K562 (cell line): Measurements from ENCODE around the gene GOLGA2. TPM values are rescaled to one million over a fixed set of nuclear protein-coding genes. Genes with fewer than 3 reads are reported as not detected.

Experiments
- ARID3B ChIP-seq: fragments of 250-450 bp; sonication (Bioruptor Pico); IDR thresholded peaks from 2 replicates; pipeline ENCODE4 v1.4.0; 2020; ENCODE audit warnings: borderline replicate concordance
- CBX3 ChIP-seq, 2 experiments: IDR thresholded peaks; 1 replicate in 1 of 2; 2 replicates in 1 of 2; pipeline ENCODE4 v1.6.1; 2012; ENCODE audit warnings: inconsistent platforms in 2 of 2, low read length in 2 of 2, borderline replicate concordance in 1 of 2, control low read depth in 1 of 2
- DMBX1 ChIP-seq: fragments of 250-450 bp; sonication (Bioruptor Pico); IDR thresholded peaks from 2 replicates; pipeline ENCODE4 v1.8.0; 2022; ENCODE audit warnings: inconsistent platforms, mild to moderate bottlenecking, moderate library complexity, borderline replicate concordance
- IFI16 ChIP-seq: fragments of 250-450 bp; sonication (Bioruptor Pico); IDR thresholded peaks from 2 replicates; pipeline ENCODE4 v2.1.2; 2022; ENCODE audit warnings: mild to moderate bottlenecking, inconsistent platforms
- NFE2L1 ChIP-seq: fragments of 450-650 bp; IDR thresholded peaks from 2 replicates; pipeline ENCODE4 v1.6.1; 2016; ENCODE audit warnings: missing genetic modification characterization, low read depth, mild to moderate bottlenecking, missing compliant biosample characterization, moderate library complexity, borderline replicate concordance
- NR3C1 ChIP-seq: sonication (generic); formaldehyde crosslinking; IDR thresholded peaks from 2 replicates; pipeline ENCODE4 v1.8.1; 2022; ENCODE audit warnings: missing genetic modification reagents
- POLR2A ChIP-seq: fragments of 450-650 bp; conservative IDR thresholded peaks from 2 replicates; pipeline ENCODE4 v1.6.1; 2016
- SNRNP70 ChIP-seq: fragments of 200-400 bp; formaldehyde crosslinking; optimal IDR thresholded peaks from 2 replicates; pipeline ENCODE3; 2017; ENCODE audit warnings: low read depth, low read length
- SRSF3 ChIP-seq: fragments of 200-400 bp; formaldehyde crosslinking; IDR thresholded peaks from 2 replicates; pipeline ENCODE4 v1.6.1; 2016; ENCODE audit warnings: mild to moderate bottlenecking, low read length, moderate library complexity; ENCODE audit not compliant: insufficient read depth
- TCF3 ChIP-seq: sonication (generic); formaldehyde crosslinking; IDR thresholded peaks from 2 replicates; pipeline ENCODE4 v1.4.0; 2020; ENCODE audit warnings: mild to moderate bottlenecking, missing genetic modification reagents
- THAP12 ChIP-seq: fragments of 250-450 bp; sonication (Bioruptor Pico); IDR thresholded peaks from 2 replicates; pipeline ENCODE4 v1.9.0; 2021; ENCODE audit warnings: mild to moderate bottlenecking, inconsistent platforms
- TRIM24 ChIP-seq, 2 experiments: fragments of 450-650 bp; IDR thresholded peaks; 2 replicates each; pipeline ENCODE4 v1.6.1; 2016
- ZBTB2 ChIP-seq: fragments of 450-650 bp; IDR thresholded peaks from 2 replicates; pipeline ENCODE4 v1.6.1; 2016; ENCODE audit warnings: antibody characterized with exemption
- ZBTB40 ChIP-seq, 2 experiments: fragments of 450-650 bp in 1 of 2; sonication (generic) in 1 of 2; formaldehyde crosslinking in 1 of 2; IDR thresholded peaks; 2 replicates each; pipeline versions ENCODE4 v1.7.1 to v1.9.0; 2016 to 2022; ENCODE audit warnings: inconsistent platforms in 1 of 2, mild to moderate bottlenecking in 1 of 2, missing genetic modification reagents in 1 of 2
- polyA plus RNA-seq, 8 experiments: library from polyadenylated mRNA; depleted of rRNA in 4 of 8; stranded (reverse) in 5 of 8; unstranded in 3 of 8; fragments of >200 nt; fragmentation: Nextera tagmentation in 2 of 8; fragmentation: Illumina TruSeq in 1 of 8; extraction: Ambion mirVana in 2 of 8; extraction: Trizol in 1 of 8; gene quantifications; 2 replicates each; pipeline versions ENCODE4 v1.2.1 to v1.2.3, GENCODE V29; 2011 to 2014; ENCODE audit warnings: inconsistent platforms in 1 of 8, missing spikeins in 1 of 8
- total RNA-seq, 7 experiments: library from RNA; depleted of rRNA in 6 of 7; stranded (reverse); fragments of >200 nt in 6 of 7; fragmentation: Illumina TruSeq in 2 of 7; extraction: Trizol in 2 of 7; gene quantifications; 2 replicates each; pipeline versions ENCODE4 v1.2.1 to v1.2.3, GENCODE V29; 2011 to 2021; ENCODE audit warnings: low replicate concordance in 1 of 7

The GOLGA2 gene
- total and polyA plus RNA-seq, 9 of the 15 experiments (the other 6 are each of a cell fraction or from before 2014, with no cell fraction given): 15.7 to 138 (median 76.0) TPM

- TF ChIP-seq ZBTB40 (IDR thresholded peaks at IDR 0.05) (no peak), ZBTB40 (CRISPR knock-in tag; IDR thresholded peaks at IDR 0.05) (no peak), ARID3B (CRISPR knock-in tag) (no peak), NR3C1 (no peak), CBX3 (IDR thresholded peaks at IDR 0.05; ENCODE audit: borderline replicate concordance in 1 of 2, low read length in 2 of 2) (no peak), SRSF3 (no peak), TCF3 (CRISPR knock-in tag) (no peak), DMBX1 (no peak), TRIM24 (IDR thresholded peaks at IDR 0.05) (0 out of 4 replicates have a peak, but pooled peaks of 1 of the 2 experiments have one; percentile 21), IFI16 (no peak), SNRNP70 (no peak), ZBTB2 (peak; percentile 70; the same call in 1 of the 2 replicates), POLR2A (peak; percentile 67), THAP12 (CRISPR knock-in tag) (0 out of 2 replicates have a peak, but pooled peaks have one; percentile 19), NFE2L1 (no peak)
Measured at GRCh38 chr9:128254362-128254761, 21.4 kb downstream of the GOLGA2 start (continued).
